Liver (tissue), 9 donors: ENCODE results near the gene SLC30A4. TPM values are rescaled to one million over a fixed set of nuclear protein-coding genes. Genes with fewer than 3 reads are reported as not detected.

Source experiments
- DNase-seq: peaks from one replicate; pipeline ENCODE4 v3.0.0-alpha.2; 2017; ENCODE audit warnings: low spot score
- H3K27ac ChIP-seq, 2 donors: one replicate each; pipeline ENCODE4 v1.7.0; 2013; ENCODE audit warnings: inconsistent platforms in 2 of 2, low read length in 2 of 2, control low read depth in 1 of 2, low read depth in 1 of 2, mild to moderate bottlenecking in 1 of 2
- H3K27me3 ChIP-seq, 4 donors: one replicate each; pipeline versions ENCODE4 v1.6.1 to v1.7.0; 2013; ENCODE audit warnings: low read length in 3 of 4, inconsistent platforms in 1 of 4, mild to moderate bottlenecking in 1 of 4, moderate library complexity in 1 of 4; ENCODE audit not compliant: control insufficient read depth in 4 of 4, insufficient read depth in 4 of 4
- H3K36me3 ChIP-seq, 4 donors: one replicate each; pipeline versions ENCODE4 v1.6.1 to v1.7.0; 2013; ENCODE audit warnings: low read length in 3 of 4, mild to moderate bottlenecking in 3 of 4, low read depth in 1 of 4, moderate library complexity in 1 of 4; ENCODE audit not compliant: control insufficient read depth in 4 of 4, insufficient read depth in 3 of 4
- H3K4me1 ChIP-seq, 4 donors: one replicate each; pipeline versions ENCODE4 v1.6.1 to v1.7.0; 2013; ENCODE audit warnings: low read length in 3 of 4, mild to moderate bottlenecking in 3 of 4, moderate library complexity in 1 of 4; ENCODE audit not compliant: control insufficient read depth in 4 of 4, insufficient read depth in 4 of 4
- H3K4me3 ChIP-seq, 3 donors: one replicate each; pipeline versions ENCODE4 v1.6.1 to v1.7.0; 2013; ENCODE audit warnings: low read length in 3 of 3, control low read depth in 1 of 3, low read depth in 1 of 3, mild to moderate bottlenecking in 1 of 3
- H3K9ac ChIP-seq, 2 donors: one replicate each; pipeline ENCODE4 v1.7.0; 2013; ENCODE audit warnings: low read length in 2 of 2, mild to moderate bottlenecking in 2 of 2, moderate library complexity in 2 of 2, control low read depth in 1 of 2, low read depth in 1 of 2
- H3K9me3 ChIP-seq, 4 donors: one replicate each; pipeline versions ENCODE4 v1.6.1 to v1.7.0; 2013; ENCODE audit warnings: low read length in 3 of 4; ENCODE audit not compliant: control insufficient read depth in 4 of 4
- ATF3 ChIP-seq: IDR thresholded peaks from 2 replicates; pipeline ENCODE4 v1.6.1; 2016; ENCODE audit warnings: antibody characterized with exemption
- CTCF ChIP-seq: fragments of 150-350 bp; IDR thresholded peaks from 2 replicates; pipeline ENCODE4 v1.5.1; 2017; ENCODE audit warnings: improper control_type of control experiment, low read depth, low read length; ENCODE audit not compliant: missing input control
- EGR1 ChIP-seq, 2 donors: IDR thresholded peaks; 2 replicates each; pipeline ENCODE4 v1.6.1; 2016 to 2018; ENCODE audit warnings: antibody characterized with exemption in 2 of 2, low read depth in 2 of 2
- FOXA1 ChIP-seq: IDR thresholded peaks from 2 replicates; pipeline ENCODE4 v1.6.1; 2016; ENCODE audit warnings: antibody characterized with exemption
- FOXA2 ChIP-seq: IDR thresholded peaks from 2 replicates; pipeline ENCODE4 v1.6.1; 2016; ENCODE audit warnings: antibody characterized with exemption
- GABPA ChIP-seq, 2 donors: IDR thresholded peaks in 1 of 2; conservative IDR thresholded peaks in 1 of 2; 2 replicates each; pipeline ENCODE4 v1.6.1; 2016; ENCODE audit warnings: antibody characterized with exemption in 2 of 2, mild to moderate bottlenecking in 1 of 2, moderate library complexity in 1 of 2
- HNF4A ChIP-seq, 2 donors: conservative IDR thresholded peaks; 2 replicates each; pipeline ENCODE4 v1.6.1; 2016; ENCODE audit warnings: antibody characterized with exemption in 2 of 2, mild to moderate bottlenecking in 2 of 2
- HNF4G ChIP-seq: IDR thresholded peaks from 2 replicates; pipeline ENCODE4 v1.6.1; 2016; ENCODE audit warnings: antibody characterized with exemption
- JUND ChIP-seq, 2 donors: IDR thresholded peaks; 2 replicates each; pipeline ENCODE4 v1.6.1; 2016; ENCODE audit warnings: antibody characterized with exemption in 2 of 2
- MAX ChIP-seq: IDR thresholded peaks from 2 replicates; pipeline ENCODE4 v1.6.1; 2016; ENCODE audit warnings: antibody characterized with exemption
- NR2F2 ChIP-seq: IDR thresholded peaks from 2 replicates; pipeline ENCODE4 v1.6.1; 2016; ENCODE audit warnings: antibody characterized with exemption
- RAD21 ChIP-seq, 2 donors: IDR thresholded peaks; 2 replicates each; pipeline ENCODE4 v1.6.1; 2016; ENCODE audit warnings: antibody characterized with exemption in 2 of 2, mild to moderate bottlenecking in 2 of 2
- REST ChIP-seq: IDR thresholded peaks from 2 replicates; pipeline ENCODE4 v1.6.1; 2016; ENCODE audit warnings: antibody characterized with exemption, mild to moderate bottlenecking
- RXRA ChIP-seq, 2 donors: IDR thresholded peaks; 2 replicates each; pipeline ENCODE4 v1.6.1; 2017 to 2018; ENCODE audit warnings: antibody characterized with exemption in 2 of 2, mild to moderate bottlenecking in 1 of 2
- SP1 ChIP-seq: IDR thresholded peaks from 2 replicates; pipeline ENCODE4 v1.6.1; 2018; ENCODE audit warnings: antibody characterized with exemption, mild to moderate bottlenecking
- TAF1 ChIP-seq: conservative IDR thresholded peaks from 2 replicates; pipeline ENCODE4 v1.6.1; 2016; ENCODE audit warnings: antibody characterized with exemption, mild to moderate bottlenecking
- YY1 ChIP-seq: IDR thresholded peaks from 2 replicates; pipeline ENCODE4 v1.6.1; 2016; ENCODE audit warnings: antibody characterized with exemption, mild to moderate bottlenecking
- ZBTB33 ChIP-seq: IDR thresholded peaks from 2 replicates; pipeline ENCODE4 v1.6.1; 2016; ENCODE audit warnings: antibody characterized with exemption
- WGBS: extraction: QIAGEN DNeasy Blood & Tissue Kit; methylation state at CpG from one replicate; pipeline ENCODE4 v1.1.7; 2013; 5-methylcytosine and 5-hydroxymethylcytosine counted together
- polyA plus RNA-seq, 2 donors: library from polyadenylated mRNA; stranded (reverse) in 1 of 2; unstranded in 1 of 2; fragments of 200-250 nt in 1 of 2; fragments of >200 nt in 1 of 2; fragmentation: Nextera tagmentation in 1 of 2; extraction: Ambion mirVana in 1 of 2; gene quantifications; one replicate each; pipeline versions ENCODE4 v1.2.1 to v1.2.3, GENCODE V29; 2013 to 2015
- total RNA-seq, 2 donors: library from RNA; depleted of rRNA; stranded (reverse); fragments of >200 nt; gene quantifications; one replicate each; pipeline ENCODE4 v1.2.3, GENCODE V29; 2014
- donor health status: healthy.
- donor health status: healthy.
- donor health status: healthy.
- donor health status: healthy.
- donor health status: healthy.

Gene SLC30A4
- 1 to 10 TPM; 2.7 to 5.6 TPM for total RNA-seq
- polyA plus RNA-seq: 1 to 10 TPM in 1 of 2 donors, under 1 TPM in 1; 0.69 to 2.7 TPM

GRCh38 chr15:45522328-45523165, at the start of gene SLC30A4:
TSS of gene SLC30A4 (minus strand) at chr15:45522755. CDS start at chr15:45522354, 401 bp downstream.
- TF ChIP-seq HNF4G (no peak), SP1 (no peak), JUND (IDR thresholded peaks at IDR 0.05) (no peak), RAD21 (IDR thresholded peaks at IDR 0.05) (no peak), RXRA (IDR thresholded peaks at IDR 0.05) (peak; percentile 4 to 16), CTCF (peak; percentile 22), REST (no peak), FOXA2 (no peak), ZBTB33 (no peak), EGR1 (IDR thresholded peaks at IDR 0.05; ENCODE audit: low read depth in 2 of 2) (no peak), MAX (no peak), NR2F2 (no peak), TAF1 (no peak), ATF3 (no peak), HNF4A (conservative IDR thresholded peaks at IDR 0.05) (no peak), FOXA1 (no peak), YY1 (no peak), GABPA (IDR thresholded peaks at IDR 0.05 in 1 of 2, conservative IDR thresholded peaks at IDR 0.05 in 1 of 2) (no peak)
- peak within 1 kb of the TSS; percentile 49 to 57 for H3K27ac ChIP-seq
- H3K4me3 ChIP-seq: peak within 1 kb of the TSS; percentile 76 to 81 (median 81)
- H3K27me3 ChIP-seq: no peaks in the 10 kb centered on the region
- H3K9me3 ChIP-seq: no peaks in the 10 kb centered on the region
- under 1% methylated on average over 106 of the region's 106 CpGs for WGBS
- peak; percentile 61 for DNase-seq
- H3K9ac ChIP-seq: peak within 1 kb of the TSS; percentile 50 to 69
- H3K4me1 ChIP-seq: peaks cover 0 to 17% (median 13%) of the 10 kb centered on the region in 4 donors
- peaks cover 0 to 2% (median 0%) of the 10 kb centered on the region in 4 donors for H3K36me3 ChIP-seq
